Left lobe of liver (tissue), 2 donors: ENCODE data around the gene SORL1. TPM values are rescaled to one million over a fixed set of nuclear protein-coding genes. Genes with fewer than 3 reads are reported as not detected.

Experiments
- ATAC-seq: fragments of 200-7000 bp; cut with Tn5 transposase; one replicate; pipeline ENCODE4 v1.9.1; 2020; ENCODE audit warnings: mild to moderate bottlenecking, moderate library complexity
- DNase-seq: peaks from one replicate; pipeline ENCODE4 v3.0.0-alpha.2; 2020; ENCODE audit warnings: low spot score
- total RNA-seq: library from RNA; stranded (reverse); gene quantifications from one replicate; pipeline ENCODE4 v1.2.1, GENCODE V29; 2021
- donor health status: DM: no; HTN: no; CAD: no; lungs with moderate emphysema.
- donor health status: DM: no; HTN: yes; CAD: no.

SORL1 gene
- total RNA-seq, 1 donor from 2014 or later: 133 TPM

DNA sequence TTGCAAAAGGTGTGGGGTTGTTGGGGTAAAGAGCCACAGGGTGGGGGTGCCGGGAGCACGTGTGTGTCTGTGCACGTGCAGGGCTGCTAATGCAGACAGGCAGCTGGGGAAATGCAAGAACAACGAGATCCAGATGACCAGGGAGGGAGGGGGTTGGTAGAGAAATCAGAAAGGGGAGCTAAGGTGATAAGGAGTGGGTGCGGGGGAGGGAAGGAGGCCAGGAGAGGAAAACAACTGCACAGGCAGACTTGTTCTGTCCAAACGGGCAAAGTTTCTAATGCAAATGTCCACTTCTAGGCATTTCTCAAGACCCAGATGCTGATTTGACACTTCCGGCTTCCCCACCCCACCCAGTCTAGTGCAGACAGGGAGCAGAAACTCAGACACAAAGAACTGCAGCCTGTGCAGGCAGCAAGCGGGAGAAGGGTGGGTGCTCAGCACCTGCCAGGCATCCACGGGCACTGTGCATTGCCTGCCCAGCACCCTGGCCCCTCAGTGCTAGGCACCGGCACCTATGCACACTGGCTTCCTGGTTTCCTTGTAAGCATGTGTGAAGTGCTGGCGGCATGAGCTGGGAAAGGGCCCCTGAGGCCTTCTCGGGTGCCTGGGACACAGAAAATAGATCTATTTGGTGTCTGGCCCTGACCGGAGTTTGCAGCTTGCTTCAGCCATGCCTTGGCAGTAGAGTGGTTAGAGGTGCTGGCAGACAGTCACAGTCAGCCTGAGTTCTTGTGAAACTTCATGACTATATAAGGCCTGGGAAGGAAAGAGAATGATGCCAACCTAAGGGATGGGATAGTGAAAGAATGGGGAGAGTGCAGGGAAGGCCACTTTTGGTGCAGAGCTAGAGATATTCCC is 220.7 kb downstream of the SORL1 start:
- ATAC-seq: peak; percentile 39

DNA sequence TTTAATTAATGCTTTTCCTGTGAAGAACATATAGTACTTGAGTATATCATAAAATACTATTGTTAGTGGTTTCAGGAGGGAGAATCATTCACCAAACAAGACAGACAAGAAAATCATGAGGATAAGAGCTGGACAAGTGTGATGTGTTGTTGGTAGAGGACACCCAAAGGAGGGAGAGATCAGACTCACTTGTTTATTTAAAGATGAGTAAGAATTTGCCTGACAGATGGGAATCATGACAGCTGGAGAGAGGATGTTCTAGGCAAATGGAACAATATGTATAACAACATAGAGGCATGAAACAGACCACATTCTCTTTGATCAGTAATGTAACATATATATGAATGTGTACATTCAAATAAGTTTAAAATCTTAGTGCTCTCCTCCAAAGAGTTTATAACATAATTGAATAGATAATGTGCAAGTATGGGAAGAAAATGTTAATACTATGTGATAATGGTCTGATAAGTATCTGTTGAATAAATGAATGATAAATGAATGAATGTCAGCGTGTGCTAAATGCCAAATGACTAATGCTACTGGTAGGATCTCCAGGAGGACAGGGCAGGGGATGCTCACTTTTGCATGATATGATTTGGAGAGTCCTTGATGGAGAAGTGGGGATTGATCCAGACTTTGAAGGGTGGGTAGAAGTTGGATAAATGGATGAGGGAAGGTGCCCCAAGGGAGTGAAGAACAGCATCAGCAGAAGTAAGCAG is 229.6 kb downstream of the SORL1 start:
- ATAC-seq (no peak), DNase-seq (no peak)

More for the DNA sequence above, 220.7 kb downstream of the SORL1 start:
- DNase-seq: no peak

Other genes with a start within 250 kb of the SORL1 start
- 85.5 TPM for gene SC5D, start 159.5 kb upstream of the SORL1 start, total RNA-seq